Nephron (organoid): ENCODE data around the gene PDE3A.

ENCODE experiments used
- H3K27ac Mint-ChIP-seq, 3 experiments: 2 replicates each; pipeline ENCODE4 v1.8.0; 2020; ENCODE audit warnings: mixed read lengths in 3 of 3, mild to moderate bottlenecking in 2 of 3, moderate library complexity in 1 of 3
- H3K27me3 Mint-ChIP-seq: 2 replicates; pipeline ENCODE4 v1.8.0; 2021; ENCODE audit warnings: low read depth, mild to moderate bottlenecking, moderate library complexity, mixed read lengths
- H3K36me3 Mint-ChIP-seq: 2 replicates; pipeline ENCODE4 v1.8.0; 2020; ENCODE audit warnings: low read depth, mixed read lengths
- H3K4me1 Mint-ChIP-seq: 2 replicates; pipeline ENCODE4 v1.8.0; 2020; ENCODE audit warnings: mixed read lengths
- H3K4me3 Mint-ChIP-seq, 3 experiments: 2 replicates each; pipeline ENCODE4 v1.8.0; 2020; ENCODE audit warnings: mild to moderate bottlenecking in 3 of 3, mixed read lengths in 3 of 3, moderate library complexity in 2 of 3
- H3K9me3 Mint-ChIP-seq: 2 replicates; pipeline ENCODE4 v1.8.0; 2020; ENCODE audit warnings: mixed read lengths
- TF ChIP-seq, protein P1 (sequence below), 3 experiments: fragments of 200-600 bp; sonication (generic); IDR thresholded peaks; one replicate each; pipeline ENCODE4 v1.5.0; 2021; ENCODE audit warnings: antibody characterized with exemption in 3 of 3; ENCODE audit not compliant: unreplicated experiment in 3 of 3

PDE3A gene

DNA sequence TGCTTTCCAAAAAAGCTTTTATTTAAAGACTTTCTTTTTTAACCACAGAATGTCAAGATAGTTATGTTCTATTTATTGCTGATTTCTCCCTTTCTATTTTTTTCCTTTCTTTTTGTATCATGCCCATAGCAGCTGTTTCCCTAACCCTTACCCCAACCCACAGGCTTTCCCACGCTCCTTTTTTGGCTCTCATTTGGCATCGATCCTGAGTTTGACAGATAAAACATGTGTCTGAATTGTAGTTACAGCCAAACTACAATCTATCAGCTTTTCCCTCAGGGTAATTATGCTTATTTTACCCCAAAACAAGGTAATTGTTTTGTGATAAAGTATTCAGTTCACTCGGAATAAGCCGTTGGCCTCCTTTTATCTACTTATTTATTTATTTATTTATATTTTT lies 46.7 kb downstream of the PDE3A start:
- TF ChIP-seq, protein P1, sequence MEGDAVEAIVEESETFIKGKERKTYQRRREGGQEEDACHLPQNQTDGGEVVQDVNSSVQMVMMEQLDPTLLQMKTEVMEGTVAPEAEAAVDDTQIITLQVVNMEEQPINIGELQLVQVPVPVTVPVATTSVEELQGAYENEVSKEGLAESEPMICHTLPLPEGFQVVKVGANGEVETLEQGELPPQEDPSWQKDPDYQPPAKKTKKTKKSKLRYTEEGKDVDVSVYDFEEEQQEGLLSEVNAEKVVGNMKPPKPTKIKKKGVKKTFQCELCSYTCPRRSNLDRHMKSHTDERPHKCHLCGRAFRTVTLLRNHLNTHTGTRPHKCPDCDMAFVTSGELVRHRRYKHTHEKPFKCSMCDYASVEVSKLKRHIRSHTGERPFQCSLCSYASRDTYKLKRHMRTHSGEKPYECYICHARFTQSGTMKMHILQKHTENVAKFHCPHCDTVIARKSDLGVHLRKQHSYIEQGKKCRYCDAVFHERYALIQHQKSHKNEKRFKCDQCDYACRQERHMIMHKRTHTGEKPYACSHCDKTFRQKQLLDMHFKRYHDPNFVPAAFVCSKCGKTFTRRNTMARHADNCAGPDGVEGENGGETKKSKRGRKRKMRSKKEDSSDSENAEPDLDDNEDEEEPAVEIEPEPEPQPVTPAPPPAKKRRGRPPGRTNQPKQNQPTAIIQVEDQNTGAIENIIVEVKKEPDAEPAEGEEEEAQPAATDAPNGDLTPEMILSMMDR (IDR thresholded peaks at IDR 0.05; ENCODE audit: unreplicated experiment in 3 of 3) = no peak
- Mint-ChIP-seq H3K27me3 (no peaks in the 10 kb centered on the region), H3K4me1 (peaks cover 15% of the 10 kb centered on the region), H3K27ac (no peak overlapping the region), H3K36me3 (no peaks in the 10 kb centered on the region), H3K9me3 (no peaks in the 10 kb centered on the region), H3K4me3 (peak overlapping the region in 2 of 3 experiments; percentile 23 to 32)

DNA sequence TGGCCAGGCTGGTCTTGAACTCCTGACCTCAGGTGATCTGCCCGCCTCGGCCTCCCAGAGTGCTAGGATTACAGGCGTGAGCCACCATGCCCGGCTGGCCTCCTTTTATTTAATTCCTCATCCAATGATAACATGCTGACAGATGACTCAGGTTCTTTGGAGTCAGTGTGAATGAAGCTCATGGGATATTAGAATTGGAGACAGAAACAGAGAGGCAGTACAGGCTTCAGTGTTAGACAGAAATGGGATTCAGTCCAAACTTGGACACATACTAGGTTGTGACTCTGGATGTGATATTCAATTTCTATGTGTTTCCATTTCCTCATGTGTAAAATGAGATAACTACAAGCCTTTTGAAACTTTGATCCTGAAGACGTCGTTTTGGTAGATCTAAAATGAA lies 47.3 kb downstream of the PDE3A start:
- no peak overlapping the region for H3K27ac Mint-ChIP-seq
- H3K36me3 Mint-ChIP-seq = no peaks in the 10 kb centered on the region
- TF ChIP-seq, protein P1 (IDR thresholded peaks at IDR 0.05; ENCODE audit: unreplicated experiment in 3 of 3) = no peak
- H3K4me3 Mint-ChIP-seq = no peak overlapping the region
- peaks cover 20% of the 10 kb centered on the region for H3K4me1 Mint-ChIP-seq
- no peaks in the 10 kb centered on the region for H3K27me3 Mint-ChIP-seq
- H3K9me3 Mint-ChIP-seq = no peaks in the 10 kb centered on the region

DNA sequence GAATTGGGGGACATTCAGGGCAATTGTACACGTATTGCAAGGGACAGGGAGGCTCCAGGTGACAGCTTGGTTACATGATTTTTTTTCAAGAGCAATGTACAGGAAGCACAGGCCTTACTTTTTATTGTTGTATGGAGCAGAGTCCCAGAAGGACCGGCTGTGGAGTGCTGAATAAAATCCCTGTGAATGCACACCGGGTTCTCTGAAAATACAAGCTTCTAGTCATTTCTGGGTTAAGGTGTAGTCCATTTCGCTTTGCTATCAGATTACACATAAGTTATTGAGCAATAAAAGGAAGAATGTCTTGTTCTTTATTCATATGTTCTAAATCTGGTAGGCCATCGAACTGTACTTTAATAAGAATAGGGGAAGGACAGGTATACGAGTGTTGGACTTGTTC lies 52.2 kb downstream of the PDE3A start:
- peak overlapping the region in 2 of 3 experiments; percentile 69 to 81 for H3K27ac Mint-ChIP-seq
- no peaks in the 10 kb centered on the region for H3K9me3 Mint-ChIP-seq
- TF ChIP-seq, protein P1 (IDR thresholded peaks at IDR 0.05; ENCODE audit: unreplicated experiment in 3 of 3) = no peak
- H3K36me3 Mint-ChIP-seq = no peaks in the 10 kb centered on the region
- H3K4me1 Mint-ChIP-seq = peaks cover 17% of the 10 kb centered on the region
- H3K27me3 Mint-ChIP-seq = no peaks in the 10 kb centered on the region
- no peak overlapping the region for H3K4me3 Mint-ChIP-seq

DNA sequence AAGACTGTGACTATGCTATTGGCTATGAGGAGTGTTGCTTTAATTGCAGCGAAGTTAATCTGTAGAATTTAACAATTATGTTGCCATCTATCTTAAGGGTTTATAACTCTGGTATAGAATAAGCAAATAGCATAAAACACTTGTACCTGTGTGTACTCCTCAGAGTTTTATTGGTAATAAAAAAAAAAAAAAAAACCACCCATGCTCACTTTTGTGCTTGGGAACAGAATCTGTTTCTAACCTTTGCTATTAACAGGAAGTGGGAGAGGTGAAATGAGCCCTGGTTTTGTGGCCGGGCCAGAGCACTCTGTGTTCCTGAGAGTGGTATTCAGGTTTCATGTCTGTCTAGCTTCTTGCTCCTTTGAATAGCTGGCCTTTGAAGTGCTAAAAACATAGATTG lies 53.1 kb downstream of the PDE3A start:
- peak overlapping the region in 1 of 3 experiments; percentile 72 for H3K27ac Mint-ChIP-seq
- H3K4me3 Mint-ChIP-seq = no peak overlapping the region
- H3K4me1 Mint-ChIP-seq = peaks cover 24% of the 10 kb centered on the region

DNA sequence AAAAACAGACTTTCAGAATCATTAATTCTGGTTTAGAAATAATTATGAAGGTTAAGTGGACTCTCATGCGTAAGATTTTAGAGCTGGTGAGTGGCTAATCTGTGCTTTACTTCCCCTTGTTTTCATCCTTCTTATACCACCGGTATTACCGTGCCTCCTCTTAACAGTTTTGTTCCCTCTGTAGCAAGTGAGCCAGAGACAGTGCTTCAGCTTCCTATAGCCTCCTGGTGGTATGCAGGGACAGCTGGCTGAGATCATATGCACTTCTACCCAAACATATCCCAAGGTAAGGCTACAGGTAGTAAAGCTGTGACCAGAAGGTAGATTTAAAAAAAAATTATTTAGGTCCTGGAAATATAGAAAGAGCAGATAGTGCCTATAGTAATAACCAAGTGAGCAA lies 55.2 kb downstream of the PDE3A start:
- Mint-ChIP-seq H3K27me3 (no peaks in the 10 kb centered on the region), H3K9me3 (no peaks in the 10 kb centered on the region), H3K27ac (peak overlapping the region; percentile 11 to 58 (median 37)), H3K4me1 (peaks cover 25% of the 10 kb centered on the region), H3K36me3 (no peaks in the 10 kb centered on the region), H3K4me3 (no peak overlapping the region)
- TF ChIP-seq, protein P1 (IDR thresholded peaks at IDR 0.05; ENCODE audit: unreplicated experiment in 3 of 3) = no peak

More for the DNA sequence above, 53.1 kb downstream of the PDE3A start:
- no peaks in the 10 kb centered on the region for H3K27me3 Mint-ChIP-seq
- TF ChIP-seq, protein P1 (IDR thresholded peaks at IDR 0.05; ENCODE audit: unreplicated experiment in 3 of 3) = no peak
- H3K9me3 Mint-ChIP-seq = no peaks in the 10 kb centered on the region
- H3K36me3 Mint-ChIP-seq = no peaks in the 10 kb centered on the region

DNA sequence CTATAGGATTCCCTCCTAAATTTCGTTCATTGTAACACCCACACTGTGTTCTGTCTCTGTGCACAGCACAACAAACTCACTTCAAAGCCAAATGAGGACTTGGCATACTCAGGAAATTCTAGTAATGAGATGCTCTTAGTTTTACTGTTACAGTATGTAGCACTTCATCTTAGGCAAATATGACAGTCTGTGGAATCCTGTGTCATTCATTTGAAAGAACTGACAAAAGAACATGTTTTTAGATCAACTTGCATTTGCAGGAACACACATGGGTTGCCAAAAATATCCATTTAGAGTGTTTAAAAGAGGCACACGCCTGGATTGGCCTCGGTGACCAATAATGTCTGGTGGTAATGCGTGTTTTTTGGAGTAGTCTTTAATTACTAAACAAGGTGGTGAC lies 56.5 kb downstream of the PDE3A start:
- H3K4me3 Mint-ChIP-seq = no peak overlapping the region
- TF ChIP-seq, protein P1 (IDR thresholded peaks at IDR 0.05; ENCODE audit: unreplicated experiment in 3 of 3) = no peak
- no peaks in the 10 kb centered on the region for H3K36me3 Mint-ChIP-seq
- H3K4me1 Mint-ChIP-seq = peaks cover 32% of the 10 kb centered on the region
- H3K27ac Mint-ChIP-seq = no peak overlapping the region
- H3K27me3 Mint-ChIP-seq = no peaks in the 10 kb centered on the region
- H3K9me3 Mint-ChIP-seq = no peaks in the 10 kb centered on the region
